ENCODE results near the gene SUSD4. TPM values are rescaled to one million over a fixed set of nuclear protein-coding genes. Genes with fewer than 3 reads are reported as not detected.

Gene SUSD4
- total RNA-seq, 3 donors from 2014 or later (not counting 1 experiment from before 2014, with no cell fraction given): 0.60 to 1.1 TPM; not detected in 1

GRCh38 chr1:223186800-223187199, 177.2 kb downstream of the SUSD4 start:
- Histone ChIP-seq H3K27me3 (ENCODE audit: control insufficient read depth, insufficient read depth, low read length) (no peaks in the 10 kb centered on the region), H3K4me3 (ENCODE audit: low read length) (no peak overlapping the region), H3K27ac (ENCODE audit: low read length) (no peak overlapping the region), H3K4me1 (ENCODE audit: control insufficient read depth, insufficient read depth, low read length) (peaks cover 21% of the 10 kb centered on the region), H3K36me3 (ENCODE audit: control insufficient read depth, insufficient read depth, low read length) (no peaks in the 10 kb centered on the region), H3K9me3 (ENCODE audit: control insufficient read depth, insufficient read depth, low read length) (no peaks in the 10 kb centered on the region)
- no peak for DNase-seq
- Mint-ChIP-seq H3K27ac (no peak overlapping the region), H3K4me3 (no peak overlapping the region), H3K36me3 (no peaks in the 10 kb centered on the region), H3K27me3 (ENCODE audit: low read depth in 2 of 2) (peaks cover 6 to 28% of the 10 kb centered on the region in 2 donors), H3K4me1 (peaks cover 31 to 34% of the 10 kb centered on the region in 2 donors), H3K9me3 (no peaks in the 10 kb centered on the region)
- no peak for TF ChIP-seq CTCF (IDR thresholded peaks at IDR 0.05)
- WGBS (ENCODE audit: insufficient coverage): 97% methylated on average over 2 of the region's 3 CpGs
- no peak for ATAC-seq
- intact Hi-C loops (cut with micrococcal nuclease): no loop called here

- Mint-ChIP-seq H3K4me3 (no peak overlapping the region), H3K36me3 (no peaks in the 10 kb centered on the region), H3K4me1 (peaks cover 12 to 14% of the 10 kb centered on the region in 2 donors), H3K27me3 (ENCODE audit: low read depth in 2 of 2) (peaks cover 22 to 52% of the 10 kb centered on the region in 2 donors), H3K9me3 (no peaks in the 10 kb centered on the region), H3K27ac (no peak overlapping the region)
- H3K27me3 ChIP-seq (ENCODE audit: control insufficient read depth, insufficient read depth, low read length): no peaks in the 10 kb centered on the region
- peaks cover 8% of the 10 kb centered on the region for H3K4me1 ChIP-seq (ENCODE audit: control insufficient read depth, insufficient read depth, low read length)
- intact Hi-C loops (cut with micrococcal nuclease): no loop called here
- H3K9me3 ChIP-seq (ENCODE audit: control insufficient read depth, insufficient read depth, low read length): no peaks in the 10 kb centered on the region
- no peak overlapping the region for H3K4me3 ChIP-seq (ENCODE audit: low read length)
- ATAC-seq (no peak), DNase-seq (no peak)
- TF ChIP-seq CTCF (IDR thresholded peaks at IDR 0.05): no peak
- no peak overlapping the region for H3K27ac ChIP-seq (ENCODE audit: low read length)
- WGBS (ENCODE audit: insufficient coverage): 90% methylated on average over 8 of the region's 9 CpGs
- H3K36me3 ChIP-seq (ENCODE audit: control insufficient read depth, insufficient read depth, low read length): no peaks in the 10 kb centered on the region
Measured at GRCh38 chr1:223183268-223183862, 180.6 kb downstream of the SUSD4 start.

GRCh38 chr1:223180731-223181321, 183.2 kb downstream of the SUSD4 start:
- Histone ChIP-seq H3K4me3 (ENCODE audit: low read length) (no peak overlapping the region), H3K9me3 (ENCODE audit: control insufficient read depth, insufficient read depth, low read length) (no peaks in the 10 kb centered on the region), H3K27ac (ENCODE audit: low read length) (no peak overlapping the region), H3K27me3 (ENCODE audit: control insufficient read depth, insufficient read depth, low read length) (no peaks in the 10 kb centered on the region), H3K4me1 (ENCODE audit: control insufficient read depth, insufficient read depth, low read length) (peaks cover 11% of the 10 kb centered on the region), H3K36me3 (ENCODE audit: control insufficient read depth, insufficient read depth, low read length) (no peaks in the 10 kb centered on the region)
- Mint-ChIP-seq H3K27me3 (ENCODE audit: low read depth in 2 of 2) (peaks cover 29 to 54% of the 10 kb centered on the region in 2 donors), H3K9me3 (no peaks in the 10 kb centered on the region), H3K4me1 (peaks cover 4 to 14% of the 10 kb centered on the region in 2 donors), H3K27ac (peak overlapping the region in 1 of 2 donors; percentile 48), H3K36me3 (no peaks in the 10 kb centered on the region), H3K4me3 (no peak overlapping the region)
- WGBS (ENCODE audit: insufficient coverage): 63% methylated on average over 5 of the region's 5 CpGs
- DNase-seq (peak in 1 of 2 donors; percentile 7), ATAC-seq (peak in 1 of 3 donors; percentile 21)
- intact Hi-C loops (cut with micrococcal nuclease): no loop called here
- TF ChIP-seq CTCF (IDR thresholded peaks at IDR 0.05): no peak

Measured in natural killer cell (primary cell).